ENCODE data around the gene CCDC91. TPM values are rescaled to one million over a fixed set of nuclear protein-coding genes. Genes with fewer than 3 reads are reported as not detected.

The CCDC91 gene
- polyA plus RNA-seq, 2 of the 4 experiments (the other 2 are of a cell fraction): 26.0 to 48.1 TPM

DNA sequence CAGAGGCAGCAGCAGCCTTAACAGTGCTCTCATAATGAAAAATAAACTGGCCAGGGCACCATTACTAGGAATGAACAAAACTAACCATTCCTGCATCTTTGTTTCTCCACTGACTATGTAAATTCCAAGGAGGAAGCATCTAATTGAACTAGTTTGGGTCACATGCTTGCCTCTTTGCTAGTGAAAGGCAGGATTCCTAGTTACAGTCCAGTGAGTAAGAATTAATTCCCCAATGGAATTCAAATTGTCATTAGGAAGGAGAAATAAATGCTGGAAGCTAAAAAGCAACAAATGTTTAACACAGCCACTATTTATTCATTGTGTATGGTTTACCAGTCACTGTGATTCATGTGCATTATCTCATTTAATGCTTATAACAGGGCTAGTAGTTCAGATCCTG, 316.0 kb downstream of the CCDC91 start:
- Histone ChIP-seq H3K4me1 (no peaks in the 10 kb centered on the region), H3K27ac (no peak overlapping the region), H3K9me3 (no peaks in the 10 kb centered on the region), H3K4me2 (no peak overlapping the region), H3K4me3 (no peak overlapping the region)
- TF ChIP-seq MAZ (IDR thresholded peaks at IDR 0.05; ENCODE audit: borderline replicate concordance, low read depth, low read length) (no peak), HOXA7 (CRISPR knock-in tag; IDR thresholded peaks at IDR 0.05) (no peak), FOXS1 (CRISPR knock-in tag; IDR thresholded peaks at IDR 0.05) (no peak), HDAC2 (IDR thresholded peaks at IDR 0.05) (no peak), CBX2 (IDR thresholded peaks at IDR 0.05; ENCODE audit: borderline replicate concordance, low read depth) (no peak), ZC3H11A (IDR thresholded peaks at IDR 0.05) (no peak), FOSL2 (IDR thresholded peaks at IDR 0.05) (no peak), FOSL2 (CRISPR knock-in tag; IDR thresholded peaks at IDR 0.05) (no peak), ESRRA (IDR thresholded peaks at IDR 0.05; ENCODE audit: borderline replicate concordance, low read length) (no peak)
- TF ChIP-seq, protein P1, sequence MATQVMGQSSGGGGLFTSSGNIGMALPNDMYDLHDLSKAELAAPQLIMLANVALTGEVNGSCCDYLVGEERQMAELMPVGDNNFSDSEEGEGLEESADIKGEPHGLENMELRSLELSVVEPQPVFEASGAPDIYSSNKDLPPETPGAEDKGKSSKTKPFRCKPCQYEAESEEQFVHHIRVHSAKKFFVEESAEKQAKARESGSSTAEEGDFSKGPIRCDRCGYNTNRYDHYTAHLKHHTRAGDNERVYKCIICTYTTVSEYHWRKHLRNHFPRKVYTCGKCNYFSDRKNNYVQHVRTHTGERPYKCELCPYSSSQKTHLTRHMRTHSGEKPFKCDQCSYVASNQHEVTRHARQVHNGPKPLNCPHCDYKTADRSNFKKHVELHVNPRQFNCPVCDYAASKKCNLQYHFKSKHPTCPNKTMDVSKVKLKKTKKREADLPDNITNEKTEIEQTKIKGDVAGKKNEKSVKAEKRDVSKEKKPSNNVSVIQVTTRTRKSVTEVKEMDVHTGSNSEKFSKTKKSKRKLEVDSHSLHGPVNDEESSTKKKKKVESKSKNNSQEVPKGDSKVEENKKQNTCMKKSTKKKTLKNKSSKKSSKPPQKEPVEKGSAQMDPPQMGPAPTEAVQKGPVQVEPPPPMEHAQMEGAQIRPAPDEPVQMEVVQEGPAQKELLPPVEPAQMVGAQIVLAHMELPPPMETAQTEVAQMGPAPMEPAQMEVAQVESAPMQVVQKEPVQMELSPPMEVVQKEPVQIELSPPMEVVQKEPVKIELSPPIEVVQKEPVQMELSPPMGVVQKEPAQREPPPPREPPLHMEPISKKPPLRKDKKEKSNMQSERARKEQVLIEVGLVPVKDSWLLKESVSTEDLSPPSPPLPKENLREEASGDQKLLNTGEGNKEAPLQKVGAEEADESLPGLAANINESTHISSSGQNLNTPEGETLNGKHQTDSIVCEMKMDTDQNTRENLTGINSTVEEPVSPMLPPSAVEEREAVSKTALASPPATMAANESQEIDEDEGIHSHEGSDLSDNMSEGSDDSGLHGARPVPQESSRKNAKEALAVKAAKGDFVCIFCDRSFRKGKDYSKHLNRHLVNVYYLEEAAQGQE (IDR thresholded peaks at IDR 0.05): no peak
- TF ChIP-seq, protein P2, sequence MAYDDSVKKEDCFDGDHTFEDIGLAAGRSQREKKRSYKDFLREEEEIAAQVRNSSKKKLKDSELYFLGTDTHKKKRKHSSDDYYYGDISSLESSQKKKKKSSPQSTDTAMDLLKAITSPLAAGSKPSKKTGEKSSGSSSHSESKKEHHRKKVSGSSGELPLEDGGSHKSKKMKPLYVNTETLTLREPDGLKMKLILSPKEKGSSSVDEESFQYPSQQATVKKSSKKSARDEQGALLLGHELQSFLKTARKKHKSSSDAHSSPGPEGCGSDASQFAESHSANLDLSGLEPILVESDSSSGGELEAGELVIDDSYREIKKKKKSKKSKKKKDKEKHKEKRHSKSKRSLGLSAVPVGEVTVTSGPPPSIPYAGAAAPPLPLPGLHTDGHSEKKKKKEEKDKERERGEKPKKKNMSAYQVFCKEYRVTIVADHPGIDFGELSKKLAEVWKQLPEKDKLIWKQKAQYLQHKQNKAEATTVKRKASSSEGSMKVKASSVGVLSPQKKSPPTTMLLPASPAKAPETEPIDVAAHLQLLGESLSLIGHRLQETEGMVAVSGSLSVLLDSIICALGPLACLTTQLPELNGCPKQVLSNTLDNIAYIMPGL (CRISPR knock-in tag; IDR thresholded peaks at IDR 0.05; ENCODE audit: borderline replicate concordance): no peak
- ChIA-PET CTCF (interaction anchor here (1.0 kb wide), 1 partner anchor 9 kb away, joined by 3 read pairs; no protein-coding TSS in a partner anchor), POLR2A (no interaction called here)
- ATAC-seq (no peak), DNase-seq (ENCODE audit: low read depth in 1 of 2, low spot score in 1 of 2) (no peak), FAIRE-seq (no peak)

DNA sequence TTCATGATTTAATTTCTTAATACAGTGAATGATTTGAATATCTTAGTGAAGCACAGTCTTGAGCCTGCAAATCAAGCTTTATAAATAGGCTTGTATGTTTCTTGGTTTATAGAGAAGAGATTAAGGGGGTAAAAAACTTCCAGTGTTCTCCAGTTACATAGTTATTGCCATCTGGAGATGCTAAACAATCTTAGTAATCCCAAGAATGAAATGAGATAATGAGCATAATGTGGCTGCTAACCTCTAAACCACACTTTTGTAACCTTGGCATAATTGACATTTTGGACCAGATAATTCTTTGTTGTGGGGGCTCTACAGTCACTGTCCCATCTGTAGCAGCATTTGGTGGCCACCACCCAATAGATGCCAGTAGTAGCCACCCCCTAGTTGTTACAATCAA, 316.8 kb downstream of the CCDC91 start:
- CTCF ChIA-PET: interaction anchor here (1.0 kb wide), 1 partner anchor 8 kb away, joined by 3 read pairs; no protein-coding TSS in a partner anchor
- ATAC-seq (no peak), FAIRE-seq (no peak), DNase-seq (ENCODE audit: low read depth in 1 of 2, low spot score in 1 of 2) (no peak)
- no peak for TF ChIP-seq NFE2L2 (conservative IDR thresholded peaks at IDR 0.05; ENCODE audit: low read length)
- TF ChIP-seq JUNB (IDR thresholded peaks at IDR 0.05): no peak
- TF ChIP-seq, protein P3, sequence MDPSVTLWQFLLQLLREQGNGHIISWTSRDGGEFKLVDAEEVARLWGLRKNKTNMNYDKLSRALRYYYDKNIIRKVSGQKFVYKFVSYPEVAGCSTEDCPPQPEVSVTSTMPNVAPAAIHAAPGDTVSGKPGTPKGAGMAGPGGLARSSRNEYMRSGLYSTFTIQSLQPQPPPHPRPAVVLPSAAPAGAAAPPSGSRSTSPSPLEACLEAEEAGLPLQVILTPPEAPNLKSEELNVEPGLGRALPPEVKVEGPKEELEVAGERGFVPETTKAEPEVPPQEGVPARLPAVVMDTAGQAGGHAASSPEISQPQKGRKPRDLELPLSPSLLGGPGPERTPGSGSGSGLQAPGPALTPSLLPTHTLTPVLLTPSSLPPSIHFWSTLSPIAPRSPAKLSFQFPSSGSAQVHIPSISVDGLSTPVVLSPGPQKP (IDR thresholded peaks at IDR 0.05; ENCODE audit: low read depth, low read length): no peak
- no peak for TF ChIP-seq RAD21 (conservative IDR thresholded peaks at IDR 0.05 in 1 of 2, IDR thresholded peaks at IDR 0.05 in 1 of 2)
- TF ChIP-seq, protein P4, sequence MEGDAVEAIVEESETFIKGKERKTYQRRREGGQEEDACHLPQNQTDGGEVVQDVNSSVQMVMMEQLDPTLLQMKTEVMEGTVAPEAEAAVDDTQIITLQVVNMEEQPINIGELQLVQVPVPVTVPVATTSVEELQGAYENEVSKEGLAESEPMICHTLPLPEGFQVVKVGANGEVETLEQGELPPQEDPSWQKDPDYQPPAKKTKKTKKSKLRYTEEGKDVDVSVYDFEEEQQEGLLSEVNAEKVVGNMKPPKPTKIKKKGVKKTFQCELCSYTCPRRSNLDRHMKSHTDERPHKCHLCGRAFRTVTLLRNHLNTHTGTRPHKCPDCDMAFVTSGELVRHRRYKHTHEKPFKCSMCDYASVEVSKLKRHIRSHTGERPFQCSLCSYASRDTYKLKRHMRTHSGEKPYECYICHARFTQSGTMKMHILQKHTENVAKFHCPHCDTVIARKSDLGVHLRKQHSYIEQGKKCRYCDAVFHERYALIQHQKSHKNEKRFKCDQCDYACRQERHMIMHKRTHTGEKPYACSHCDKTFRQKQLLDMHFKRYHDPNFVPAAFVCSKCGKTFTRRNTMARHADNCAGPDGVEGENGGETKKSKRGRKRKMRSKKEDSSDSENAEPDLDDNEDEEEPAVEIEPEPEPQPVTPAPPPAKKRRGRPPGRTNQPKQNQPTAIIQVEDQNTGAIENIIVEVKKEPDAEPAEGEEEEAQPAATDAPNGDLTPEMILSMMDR (IDR thresholded peaks at IDR 0.05): no peak
- no peak for TF ChIP-seq RNF2 (IDR thresholded peaks at IDR 0.05; ENCODE audit: borderline replicate concordance, low read depth)
- no peak for TF ChIP-seq RFX5 (IDR thresholded peaks at IDR 0.05)
- TF ChIP-seq SMC3 (IDR thresholded peaks at IDR 0.05): no peak
- TF ChIP-seq, protein P5, sequence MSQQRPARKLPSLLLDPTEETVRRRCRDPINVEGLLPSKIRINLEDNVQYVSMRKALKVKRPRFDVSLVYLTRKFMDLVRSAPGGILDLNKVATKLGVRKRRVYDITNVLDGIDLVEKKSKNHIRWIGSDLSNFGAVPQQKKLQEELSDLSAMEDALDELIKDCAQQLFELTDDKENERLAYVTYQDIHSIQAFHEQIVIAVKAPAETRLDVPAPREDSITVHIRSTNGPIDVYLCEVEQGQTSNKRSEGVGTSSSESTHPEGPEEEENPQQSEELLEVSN (IDR thresholded peaks at IDR 0.05; ENCODE audit: borderline replicate concordance, low read depth): no peak
- TF ChIP-seq EHF (CRISPR knock-in tag; IDR thresholded peaks at IDR 0.05): no peak
- no peak for TF ChIP-seq POLR2A (IDR thresholded peaks at IDR 0.05; ENCODE audit: low read length)
- no peak for TF ChIP-seq CHD4 (IDR thresholded peaks at IDR 0.05; ENCODE audit: borderline replicate concordance)
- TF ChIP-seq KDM5A (IDR thresholded peaks at IDR 0.05): no peak
- TF ChIP-seq JUN (IDR thresholded peaks at IDR 0.05): no peak
- TF ChIP-seq EP300 (IDR thresholded peaks at IDR 0.05): no peak
- TF ChIP-seq CBX2 (IDR thresholded peaks at IDR 0.05; ENCODE audit: borderline replicate concordance, low read depth): no peak
- Histone ChIP-seq H3K9me3 (no peaks in the 10 kb centered on the region), H3K27ac (no peak overlapping the region), H3K4me1 (no peaks in the 10 kb centered on the region), H3K4me2 (no peak overlapping the region), H3K4me3 (no peak overlapping the region)
- POLR2A ChIA-PET: no interaction called here

All from A549 (cell line).